ENCODE data around the gene FOXP1. TPM values are rescaled to one million over a fixed set of nuclear protein-coding genes. Genes with fewer than 3 reads are reported as not detected.

The FOXP1 gene
- total RNA-seq, 2 experiments from 2014 or later: 120 to 122 TPM

DNA sequence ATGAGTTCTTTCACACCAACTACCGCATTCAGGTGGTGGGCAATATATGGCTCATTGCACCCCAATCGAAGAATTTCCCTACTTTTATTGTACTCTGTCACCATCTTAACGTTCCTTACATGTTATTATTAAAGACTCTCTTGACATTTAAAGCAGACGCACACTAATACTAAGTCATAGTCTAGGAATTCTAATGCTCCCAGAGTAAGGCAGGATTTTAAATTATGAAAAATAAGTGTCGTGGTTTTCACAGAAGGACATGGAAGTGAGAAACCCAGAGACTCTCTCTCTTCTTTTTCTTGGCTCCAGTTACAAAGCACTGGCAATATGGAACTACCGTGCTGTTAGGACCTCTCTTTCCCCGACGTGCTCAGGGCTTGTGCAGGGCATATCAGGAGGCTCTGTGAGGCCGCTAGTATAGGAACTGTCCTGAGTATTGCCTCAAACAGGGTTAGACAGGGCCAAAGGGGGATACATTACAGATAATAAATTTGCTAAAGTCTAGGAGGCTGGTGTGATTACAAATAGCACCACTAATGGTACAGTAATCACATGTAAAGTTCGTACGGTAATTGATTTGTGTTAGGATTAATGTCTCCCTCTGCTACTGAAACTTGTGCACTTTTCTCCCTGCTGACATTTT, 590.8 kb downstream of the FOXP1 start:
- Mint-ChIP-seq H3K36me3 (ENCODE audit: low read depth) (peaks cover 82% of the 10 kb centered on the region), H3K9me3 (ENCODE audit: insufficient read depth) (no peaks in the 10 kb centered on the region), H3K4me1 (ENCODE audit: low read depth) (peaks cover 30% of the 10 kb centered on the region), H3K27ac (no peak overlapping the region), H3K27me3 (ENCODE audit: low read depth) (no peaks in the 10 kb centered on the region), H3K4me3 (no peak overlapping the region)
- ChIA-PET CTCF (no interaction called here), POLR2A (no interaction called here)
- DNase-seq (no peak), ATAC-seq (no peak)

DNA sequence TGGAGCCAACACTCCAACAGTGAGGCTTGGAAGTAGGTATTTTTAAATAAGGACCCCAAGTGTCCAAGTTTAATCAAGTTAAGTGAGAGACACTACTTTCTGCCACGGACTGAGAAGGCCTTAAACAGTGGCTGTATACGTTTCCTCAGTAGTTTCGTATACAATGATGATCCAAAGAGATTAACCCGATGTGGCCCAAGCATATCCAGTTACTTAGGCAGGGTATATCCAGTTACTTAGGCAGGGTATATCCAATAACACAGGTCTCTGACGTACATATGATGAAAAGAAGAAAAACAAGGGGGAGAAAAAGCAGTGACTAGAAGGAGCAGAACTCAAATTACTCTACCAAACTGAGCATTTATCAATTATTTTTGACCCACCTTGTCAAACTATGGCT, 591.4 kb downstream of the FOXP1 start:
- ChIA-PET CTCF (no interaction called here), POLR2A (no interaction called here)
- Mint-ChIP-seq H3K4me3 (no peak overlapping the region), H3K4me1 (ENCODE audit: low read depth) (peaks cover 30% of the 10 kb centered on the region), H3K9me3 (ENCODE audit: insufficient read depth) (no peaks in the 10 kb centered on the region), H3K27me3 (ENCODE audit: low read depth) (no peaks in the 10 kb centered on the region), H3K36me3 (ENCODE audit: low read depth) (peaks cover 84% of the 10 kb centered on the region), H3K27ac (no peak overlapping the region)
- DNase-seq (no peak), ATAC-seq (no peak)

DNA sequence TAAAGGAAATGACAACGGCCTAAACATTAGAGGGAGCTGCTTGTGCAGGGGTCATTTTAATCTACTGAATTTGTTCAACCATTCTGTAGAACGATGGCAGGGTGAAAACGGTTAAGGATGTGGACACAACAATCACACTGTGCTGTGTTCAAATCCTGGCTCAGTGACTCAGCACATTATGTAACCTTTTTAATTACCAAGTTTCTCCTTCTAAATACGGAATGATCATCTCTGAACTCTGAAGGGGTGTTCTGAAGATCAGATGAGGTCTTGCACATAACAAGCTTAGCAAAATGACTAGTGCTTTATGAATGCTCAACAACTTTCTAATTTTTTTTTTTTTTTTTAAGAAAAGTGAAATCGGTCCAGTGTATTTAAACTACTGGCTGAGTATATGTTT, 592.8 kb downstream of the FOXP1 start:
- H3K9me3 Mint-ChIP-seq (ENCODE audit: insufficient read depth): no peaks in the 10 kb centered on the region
- H3K4me1 Mint-ChIP-seq (ENCODE audit: low read depth): peaks cover 30% of the 10 kb centered on the region
- no peak overlapping the region for H3K4me3 Mint-ChIP-seq
- H3K27ac Mint-ChIP-seq: peak overlapping the region; percentile 60
- ChIA-PET CTCF (interaction anchor here (1.1 to 1.5 kb wide), 3 partner anchors 16 to 80 kb away, joined by 3 to 4 read pairs (median 4); no protein-coding TSS in a partner anchor), POLR2A (interaction anchor here (0.7 to 1.2 kb wide), 2 partner anchors 18 to 74 kb away, joined by 3 read pairs; no protein-coding TSS in a partner anchor)
- no peak for ATAC-seq
- no peak for DNase-seq
- H3K36me3 Mint-ChIP-seq (ENCODE audit: low read depth): peaks cover 87% of the 10 kb centered on the region
- no peaks in the 10 kb centered on the region for H3K27me3 Mint-ChIP-seq (ENCODE audit: low read depth)

DNA sequence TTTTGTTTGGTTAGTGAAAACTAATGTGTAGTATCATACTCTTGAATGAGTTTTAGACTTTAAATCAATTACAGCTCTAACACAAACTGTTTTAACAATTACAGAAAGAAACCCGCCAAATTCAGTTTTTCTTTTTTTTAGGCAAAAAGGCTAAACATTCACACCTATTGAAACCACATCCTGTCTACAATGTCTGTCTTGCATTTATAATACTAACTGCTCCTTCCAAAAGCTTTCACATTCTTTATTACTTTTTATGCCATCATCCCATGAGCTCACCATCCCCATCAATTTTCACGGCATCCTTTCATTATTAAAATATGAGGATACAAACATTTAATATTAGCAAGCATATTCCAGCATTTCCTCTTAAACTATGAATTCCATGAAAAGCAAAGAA, 593.3 kb downstream of the FOXP1 start:
- CTCF ChIA-PET: interaction anchor here (1.1 to 1.5 kb wide), 3 partner anchors 17 to 80 kb away, joined by 3 to 4 read pairs (median 4); no protein-coding TSS in a partner anchor
- H3K27ac Mint-ChIP-seq: peak overlapping the region; percentile 45
- DNase-seq: no peak
- peaks cover 30% of the 10 kb centered on the region for H3K4me1 Mint-ChIP-seq (ENCODE audit: low read depth)
- H3K9me3 Mint-ChIP-seq (ENCODE audit: insufficient read depth): no peaks in the 10 kb centered on the region
- no peaks in the 10 kb centered on the region for H3K27me3 Mint-ChIP-seq (ENCODE audit: low read depth)
- ATAC-seq: peak; percentile 54
- POLR2A ChIA-PET: interaction anchor here (0.7 to 1.2 kb wide), 2 partner anchors 19 to 74 kb away, joined by 3 read pairs; no protein-coding TSS in a partner anchor
- peaks cover 89% of the 10 kb centered on the region for H3K36me3 Mint-ChIP-seq (ENCODE audit: low read depth)
- peak overlapping the region; percentile 20 for H3K4me3 Mint-ChIP-seq

DNA sequence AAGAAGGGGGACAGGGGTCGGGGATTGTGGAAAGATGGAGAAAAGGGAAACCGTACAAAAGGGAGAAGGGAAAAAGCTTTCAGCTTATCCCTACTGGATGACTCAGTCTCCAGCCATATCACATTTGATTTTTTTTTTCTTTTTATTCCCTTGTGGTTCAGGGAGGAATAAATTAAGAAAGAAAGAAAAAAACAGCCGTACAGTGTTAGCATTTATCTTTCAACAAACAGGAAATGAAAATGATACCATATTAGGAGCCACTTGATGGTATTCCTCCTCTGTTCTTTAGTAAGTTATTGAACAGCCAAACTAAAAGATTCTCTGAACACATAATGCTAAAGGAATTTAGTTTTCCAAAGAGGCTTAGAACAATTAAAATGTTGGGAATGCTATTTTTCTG, 594.4 kb downstream of the FOXP1 start:
- POLR2A ChIA-PET: no interaction called here
- no peaks in the 10 kb centered on the region for H3K27me3 Mint-ChIP-seq (ENCODE audit: low read depth)
- CTCF ChIA-PET: interaction anchor here (1.2 to 1.7 kb wide), 2 partner anchors 80 to 88 kb away, joined by 3 to 4 read pairs; no protein-coding TSS in a partner anchor

DNA sequence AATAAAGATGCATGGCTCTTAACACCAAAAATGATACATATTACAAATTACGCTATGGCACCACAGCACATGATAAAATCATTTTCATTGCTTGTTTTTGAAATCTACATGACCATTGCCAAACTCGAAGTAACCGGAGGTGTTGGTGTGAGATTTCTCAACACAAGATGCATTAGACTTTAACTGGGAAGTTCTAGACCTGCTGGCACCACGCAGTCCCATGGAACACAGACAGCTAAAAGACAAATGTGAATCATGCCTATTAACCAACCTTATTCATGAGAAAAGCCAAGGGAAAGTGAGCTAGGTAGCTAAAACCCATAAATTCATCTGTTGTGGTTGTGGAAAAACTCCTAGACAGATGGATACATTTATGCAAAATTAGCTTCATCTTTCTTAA, 595.4 kb downstream of the FOXP1 start:
- peaks cover 89% of the 10 kb centered on the region for H3K36me3 Mint-ChIP-seq (ENCODE audit: low read depth)
- CTCF ChIA-PET: interaction anchor here (0.6 to 1.7 kb wide), 4 partner anchors 19 to 358 kb away, joined by 3 to 4 read pairs (median 3); no protein-coding TSS in a partner anchor
- peaks cover 44% of the 10 kb centered on the region for H3K4me1 Mint-ChIP-seq (ENCODE audit: low read depth)
- ATAC-seq (no peak), DNase-seq (no peak)
- H3K9me3 Mint-ChIP-seq (ENCODE audit: insufficient read depth): no peaks in the 10 kb centered on the region
- no peaks in the 10 kb centered on the region for H3K27me3 Mint-ChIP-seq (ENCODE audit: low read depth)
- no peak overlapping the region for H3K4me3 Mint-ChIP-seq
- POLR2A ChIA-PET: no interaction called here
- H3K27ac Mint-ChIP-seq: no peak overlapping the region

More for the DNA sequence above, 594.4 kb downstream of the FOXP1 start:
- H3K4me3 Mint-ChIP-seq: no peak overlapping the region
- H3K4me1 Mint-ChIP-seq (ENCODE audit: low read depth): peaks cover 38% of the 10 kb centered on the region
- no peak overlapping the region for H3K27ac Mint-ChIP-seq
- ATAC-seq (no peak), DNase-seq (no peak)
- H3K36me3 Mint-ChIP-seq (ENCODE audit: low read depth): peaks cover 89% of the 10 kb centered on the region
- H3K9me3 Mint-ChIP-seq (ENCODE audit: insufficient read depth): no peaks in the 10 kb centered on the region

DNA sequence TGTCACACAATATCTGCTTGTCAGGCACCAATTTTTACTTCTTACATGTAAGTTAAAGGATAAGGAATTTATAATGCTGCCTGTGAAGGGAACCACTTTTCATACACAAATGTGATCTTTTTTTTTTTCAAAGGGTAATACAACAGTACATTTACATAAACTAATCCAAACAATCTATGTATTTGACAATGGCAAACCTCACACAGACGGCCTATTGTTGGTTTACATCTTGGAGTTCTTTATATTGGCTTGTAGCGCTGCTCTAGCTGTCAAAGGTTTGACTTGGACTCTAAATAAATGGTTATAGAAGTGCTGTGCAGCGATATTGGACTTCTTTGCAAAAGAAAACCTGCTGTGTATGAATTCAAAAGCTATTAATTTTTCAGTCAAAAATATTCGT, 598.0 kb downstream of the FOXP1 start:
- ATAC-seq: no peak
- no peak overlapping the region for H3K4me3 Mint-ChIP-seq

DNA sequence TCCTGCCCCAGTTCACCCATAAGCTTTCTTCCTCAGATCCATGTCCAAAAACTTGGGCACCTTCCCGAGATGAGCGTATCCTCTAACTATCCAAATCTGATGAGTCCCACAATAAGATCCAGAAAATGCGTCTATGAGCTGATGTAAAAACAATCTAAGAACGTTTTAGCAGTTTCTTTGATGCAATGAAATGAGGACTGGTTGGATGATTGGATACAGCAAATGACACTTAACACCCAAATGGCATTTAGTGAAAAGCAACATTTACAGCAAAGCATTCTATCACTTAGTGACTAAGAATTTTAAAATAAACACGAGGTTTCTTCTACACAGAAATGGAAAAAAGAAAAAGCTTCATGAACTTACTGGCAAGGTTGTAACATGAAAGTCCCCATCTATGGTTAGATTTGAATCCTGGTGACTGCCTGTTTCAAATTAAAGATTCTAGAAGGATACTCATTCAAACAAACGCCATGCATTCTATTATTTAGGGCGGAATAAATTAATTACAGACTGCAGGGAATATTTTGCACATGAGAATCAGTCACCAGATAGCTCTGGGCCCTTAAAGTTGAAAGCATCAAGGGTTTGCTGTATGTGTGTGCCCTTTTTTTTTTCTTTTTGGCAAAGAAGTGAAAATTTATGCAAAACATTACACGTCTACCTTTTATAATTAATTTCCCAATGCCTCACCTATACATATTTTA, 598.6 kb downstream of the FOXP1 start:
- ATAC-seq (no peak), DNase-seq (no peak)
- Mint-ChIP-seq H3K27ac (no peak overlapping the region), H3K36me3 (ENCODE audit: low read depth) (peaks cover 86% of the 10 kb centered on the region), H3K4me1 (ENCODE audit: low read depth) (peaks cover 54% of the 10 kb centered on the region), H3K9me3 (ENCODE audit: insufficient read depth) (no peaks in the 10 kb centered on the region), H3K27me3 (ENCODE audit: low read depth) (no peaks in the 10 kb centered on the region), H3K4me3 (no peak overlapping the region)
- POLR2A ChIA-PET: no interaction called here
- CTCF ChIA-PET: interaction anchor here (1.0 to 1.7 kb wide), 2 partner anchors 37 to 432 kb away, joined by 3 to 5 read pairs; no protein-coding TSS in a partner anchor

More for the DNA sequence above, 598.0 kb downstream of the FOXP1 start:
- H3K27me3 Mint-ChIP-seq (ENCODE audit: low read depth): no peaks in the 10 kb centered on the region
- no peak overlapping the region for H3K27ac Mint-ChIP-seq
- H3K4me1 Mint-ChIP-seq (ENCODE audit: low read depth): peaks cover 54% of the 10 kb centered on the region
- DNase-seq: no peak
- ChIA-PET CTCF (interaction anchor here (1.0 kb wide), 1 partner anchor 432 kb away, joined by 3 read pairs; no protein-coding TSS in a partner anchor), POLR2A (no interaction called here)
- H3K9me3 Mint-ChIP-seq (ENCODE audit: insufficient read depth): no peaks in the 10 kb centered on the region
- peaks cover 86% of the 10 kb centered on the region for H3K36me3 Mint-ChIP-seq (ENCODE audit: low read depth)

DNA sequence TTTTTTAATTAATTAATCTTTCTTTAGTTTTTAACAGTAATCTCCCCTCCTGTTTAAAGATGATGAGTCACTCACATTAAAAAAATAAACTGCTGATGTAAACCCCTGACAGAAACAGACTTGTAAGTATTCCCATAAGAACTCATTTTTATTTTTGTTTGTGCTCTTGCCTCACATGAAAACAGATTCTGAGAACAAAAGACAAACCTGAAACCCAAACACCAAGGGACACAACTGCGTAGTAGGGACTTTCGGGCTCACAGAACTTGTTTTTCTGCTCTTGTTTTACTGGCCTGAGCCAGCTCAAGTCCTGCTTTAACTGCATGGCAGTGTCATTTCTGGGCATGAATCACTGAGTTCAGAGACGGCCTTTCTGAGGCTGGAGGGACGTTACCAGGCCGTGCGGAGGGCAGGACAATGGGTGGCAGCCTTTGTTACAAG, 600.8 kb downstream of the FOXP1 start:
- ChIA-PET CTCF (no interaction called here), POLR2A (interaction anchor here (0.7 kb wide), 1 partner anchor 14 kb away, joined by 3 read pairs; no protein-coding TSS in a partner anchor)
- DNase-seq (no peak), ATAC-seq (no peak)
- H3K27me3 Mint-ChIP-seq (ENCODE audit: low read depth): no peaks in the 10 kb centered on the region
- no peaks in the 10 kb centered on the region for H3K9me3 Mint-ChIP-seq (ENCODE audit: insufficient read depth)
- H3K36me3 Mint-ChIP-seq (ENCODE audit: low read depth): peaks cover 86% of the 10 kb centered on the region
- peaks cover 46% of the 10 kb centered on the region for H3K4me1 Mint-ChIP-seq (ENCODE audit: low read depth)
- peak overlapping the region; percentile 43 for H3K27ac Mint-ChIP-seq
- no peak overlapping the region for H3K4me3 Mint-ChIP-seq

DNA sequence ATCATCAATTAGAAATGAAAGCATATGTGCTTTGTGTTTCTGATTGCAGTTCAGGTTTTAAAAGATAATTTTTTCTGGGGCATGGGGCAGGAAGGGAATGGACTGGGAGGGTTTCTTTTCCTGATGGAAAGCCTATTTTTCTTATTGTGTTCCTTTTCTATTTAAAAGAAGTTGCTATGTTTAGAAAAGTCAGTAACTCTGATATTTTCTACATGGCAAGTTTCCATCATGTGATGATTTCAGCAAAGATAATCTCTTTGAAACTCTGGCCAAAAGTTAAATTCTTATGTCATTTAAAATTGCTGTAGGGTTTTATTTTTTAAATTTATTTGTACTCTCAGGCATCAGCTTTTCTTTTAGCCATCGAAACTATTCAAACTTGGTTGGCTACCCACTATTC, 601.2 kb downstream of the FOXP1 start:
- CTCF ChIA-PET: no interaction called here
- ATAC-seq (no peak), DNase-seq (no peak)
- no peaks in the 10 kb centered on the region for H3K27me3 Mint-ChIP-seq (ENCODE audit: low read depth)
- POLR2A ChIA-PET: no interaction called here
- peaks cover 46% of the 10 kb centered on the region for H3K4me1 Mint-ChIP-seq (ENCODE audit: low read depth)
- H3K4me3 Mint-ChIP-seq: no peak overlapping the region
- no peaks in the 10 kb centered on the region for H3K9me3 Mint-ChIP-seq (ENCODE audit: insufficient read depth)
- no peak overlapping the region for H3K27ac Mint-ChIP-seq
- peaks cover 86% of the 10 kb centered on the region for H3K36me3 Mint-ChIP-seq (ENCODE audit: low read depth)

DNA sequence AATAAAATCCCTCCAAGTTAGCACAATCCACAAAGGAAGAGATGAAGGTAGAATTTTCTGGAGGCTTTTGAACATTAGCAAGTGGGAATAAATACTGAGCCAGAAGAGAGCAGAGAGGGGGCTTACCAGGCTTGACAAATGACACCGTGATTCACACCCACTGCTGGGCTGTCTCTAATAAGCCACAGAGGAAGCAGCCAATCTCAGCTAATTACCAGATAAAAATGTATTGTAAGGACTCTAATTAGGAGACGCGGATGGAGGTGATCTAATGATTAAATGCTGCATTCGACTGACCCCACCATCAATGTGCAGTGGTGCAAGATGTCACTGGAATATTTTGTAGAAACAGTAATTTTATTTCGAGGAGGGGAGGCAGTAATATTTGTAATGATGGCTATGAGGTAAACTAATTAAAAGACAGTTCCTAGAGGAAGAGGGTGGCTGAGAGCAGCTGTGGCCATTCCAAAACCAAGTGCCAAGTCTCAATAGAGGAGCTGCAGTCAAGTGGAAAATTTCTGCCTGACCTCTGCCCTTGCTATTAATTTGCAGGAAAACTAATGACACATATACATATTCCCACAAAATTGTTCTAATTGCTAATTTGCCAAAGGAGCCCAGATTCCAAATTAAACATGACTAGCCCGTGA, 602.2 kb downstream of the FOXP1 start:
- no peaks in the 10 kb centered on the region for H3K9me3 Mint-ChIP-seq (ENCODE audit: insufficient read depth)
- DNase-seq: no peak
- ChIA-PET CTCF (interaction anchor here (1.0 kb wide), 1 partner anchor 88 kb away, joined by 3 read pairs; no protein-coding TSS in a partner anchor), POLR2A (no interaction called here)
- H3K36me3 Mint-ChIP-seq (ENCODE audit: low read depth): peaks cover 84% of the 10 kb centered on the region
- ATAC-seq: no peak
- peaks cover 46% of the 10 kb centered on the region for H3K4me1 Mint-ChIP-seq (ENCODE audit: low read depth)
- no peak overlapping the region for H3K4me3 Mint-ChIP-seq
- no peaks in the 10 kb centered on the region for H3K27me3 Mint-ChIP-seq (ENCODE audit: low read depth)
- H3K27ac Mint-ChIP-seq: peak overlapping the region; percentile 27
